ENCODE measurements around the gene MGST1.

DNA sequence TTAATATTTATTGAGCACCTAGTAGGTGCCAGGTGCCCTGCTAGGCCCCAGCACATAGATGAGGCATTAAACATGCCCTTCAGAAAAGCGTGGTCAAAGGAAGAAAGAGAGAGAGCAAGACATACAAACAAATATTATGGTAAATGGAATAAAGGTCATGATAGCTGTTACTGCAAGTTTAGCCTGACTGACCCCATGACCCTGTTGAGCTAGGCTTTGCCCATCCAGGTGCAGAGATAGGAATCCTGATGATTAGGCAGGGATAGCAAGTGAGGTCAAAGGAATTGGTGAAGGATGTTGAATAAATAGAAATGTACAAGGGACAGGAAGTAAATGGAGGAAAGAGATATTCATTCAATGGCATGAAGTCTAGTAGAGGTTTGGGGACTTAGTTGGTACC lies 36.5 kb upstream of the MGST1 start:
- TF ChIP-seq, protein P1, sequence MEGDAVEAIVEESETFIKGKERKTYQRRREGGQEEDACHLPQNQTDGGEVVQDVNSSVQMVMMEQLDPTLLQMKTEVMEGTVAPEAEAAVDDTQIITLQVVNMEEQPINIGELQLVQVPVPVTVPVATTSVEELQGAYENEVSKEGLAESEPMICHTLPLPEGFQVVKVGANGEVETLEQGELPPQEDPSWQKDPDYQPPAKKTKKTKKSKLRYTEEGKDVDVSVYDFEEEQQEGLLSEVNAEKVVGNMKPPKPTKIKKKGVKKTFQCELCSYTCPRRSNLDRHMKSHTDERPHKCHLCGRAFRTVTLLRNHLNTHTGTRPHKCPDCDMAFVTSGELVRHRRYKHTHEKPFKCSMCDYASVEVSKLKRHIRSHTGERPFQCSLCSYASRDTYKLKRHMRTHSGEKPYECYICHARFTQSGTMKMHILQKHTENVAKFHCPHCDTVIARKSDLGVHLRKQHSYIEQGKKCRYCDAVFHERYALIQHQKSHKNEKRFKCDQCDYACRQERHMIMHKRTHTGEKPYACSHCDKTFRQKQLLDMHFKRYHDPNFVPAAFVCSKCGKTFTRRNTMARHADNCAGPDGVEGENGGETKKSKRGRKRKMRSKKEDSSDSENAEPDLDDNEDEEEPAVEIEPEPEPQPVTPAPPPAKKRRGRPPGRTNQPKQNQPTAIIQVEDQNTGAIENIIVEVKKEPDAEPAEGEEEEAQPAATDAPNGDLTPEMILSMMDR (optimal IDR thresholded peaks at IDR 0.05 in 1 of 3, IDR thresholded peaks at IDR 0.05 in 1 of 3, conservative IDR thresholded peaks at IDR 0.05 in 1 of 3; ENCODE audit: extremely low read depth in 1 of 3, insufficient read depth in 2 of 3, low read length in 3 of 3), result no peak
- no peak for TF ChIP-seq EZH2 (IDR thresholded peaks at IDR 0.05; ENCODE audit: low read length)
